ENCODE data around the gene VAMP5.

DNA sequence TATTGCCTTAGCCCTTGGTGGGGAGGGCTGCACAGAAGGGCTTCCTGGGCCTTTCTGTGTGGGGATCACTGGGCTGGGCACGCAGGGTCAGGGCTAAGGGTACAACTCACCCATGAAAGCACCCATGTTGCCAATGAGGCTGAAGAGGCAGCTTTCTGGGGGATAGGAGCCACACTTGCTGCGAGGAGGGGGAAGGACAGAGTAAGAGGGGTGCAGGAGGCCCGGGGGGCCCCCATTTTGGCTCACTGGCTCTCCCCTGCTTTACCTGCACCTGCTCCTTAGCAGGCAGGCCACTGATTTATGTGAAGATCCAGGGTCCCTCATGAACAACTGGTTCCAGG is 16.0 kb downstream of the VAMP5 start:
- TF ChIP-seq, protein P1, sequence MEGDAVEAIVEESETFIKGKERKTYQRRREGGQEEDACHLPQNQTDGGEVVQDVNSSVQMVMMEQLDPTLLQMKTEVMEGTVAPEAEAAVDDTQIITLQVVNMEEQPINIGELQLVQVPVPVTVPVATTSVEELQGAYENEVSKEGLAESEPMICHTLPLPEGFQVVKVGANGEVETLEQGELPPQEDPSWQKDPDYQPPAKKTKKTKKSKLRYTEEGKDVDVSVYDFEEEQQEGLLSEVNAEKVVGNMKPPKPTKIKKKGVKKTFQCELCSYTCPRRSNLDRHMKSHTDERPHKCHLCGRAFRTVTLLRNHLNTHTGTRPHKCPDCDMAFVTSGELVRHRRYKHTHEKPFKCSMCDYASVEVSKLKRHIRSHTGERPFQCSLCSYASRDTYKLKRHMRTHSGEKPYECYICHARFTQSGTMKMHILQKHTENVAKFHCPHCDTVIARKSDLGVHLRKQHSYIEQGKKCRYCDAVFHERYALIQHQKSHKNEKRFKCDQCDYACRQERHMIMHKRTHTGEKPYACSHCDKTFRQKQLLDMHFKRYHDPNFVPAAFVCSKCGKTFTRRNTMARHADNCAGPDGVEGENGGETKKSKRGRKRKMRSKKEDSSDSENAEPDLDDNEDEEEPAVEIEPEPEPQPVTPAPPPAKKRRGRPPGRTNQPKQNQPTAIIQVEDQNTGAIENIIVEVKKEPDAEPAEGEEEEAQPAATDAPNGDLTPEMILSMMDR (IDR thresholded peaks at IDR 0.05; ENCODE audit: poor library complexity) = no peak
- TF ChIP-seq EZH2 (IDR thresholded peaks at IDR 0.05; ENCODE audit: borderline replicate concordance) = no peak
- TF ChIP-seq EZH2phosphoT487 (IDR thresholded peaks at IDR 0.05; ENCODE audit: low read depth, severe bottlenecking, unreplicated experiment) = no peak

All from hepatocyte (in vitro differentiated cells).